Measurements from ENCODE around the gene GK2.

DNA sequence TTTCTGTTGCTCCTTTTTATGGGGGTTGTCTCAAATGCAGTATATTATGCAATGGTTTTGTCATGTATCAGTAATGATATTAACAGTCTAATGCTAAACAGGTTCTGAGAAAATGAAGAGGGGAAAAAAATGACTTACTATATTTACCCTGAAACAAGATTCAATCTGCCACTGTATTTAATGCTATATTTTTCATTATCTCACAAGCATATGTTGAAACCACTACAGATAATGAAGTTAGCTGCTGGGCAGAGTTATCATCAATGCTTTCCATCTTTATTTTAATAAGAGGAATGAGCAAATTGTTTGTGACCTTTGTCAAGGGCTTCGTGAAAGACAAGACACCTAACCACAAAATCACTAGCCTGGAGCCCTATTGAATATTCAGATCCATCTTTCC lies 49.6 kb downstream of the GK2 start:
- TF ChIP-seq TAF1 (IDR thresholded peaks at IDR 0.05; ENCODE audit: borderline replicate concordance, low read depth, low read length), result no peak
- TF ChIP-seq POLR2A (IDR thresholded peaks at IDR 0.05; ENCODE audit: low read depth, low read length), result no peak

Data from GM12892 (cell line).